Stimulated activated naive CD8-positive, alpha-beta T cell treated with anti-CD3 and anti-CD28 coated beads, Interleukin-15, Interleukin-2, amounts not matched to agents 100 ng/mL and 50 ng/mL, for 24 hours (primary cell): ENCODE results near the gene PLCB2.

Experiments
- H3K27ac Mint-ChIP-seq: one replicate; pipeline ENCODE4 v1.8.0; 2021; ENCODE audit warnings: mild to moderate bottlenecking, mixed read lengths
- H3K27me3 Mint-ChIP-seq: one replicate; pipeline ENCODE4 v1.8.0; 2021; ENCODE audit warnings: mixed read lengths
- H3K36me3 Mint-ChIP-seq: one replicate; pipeline ENCODE4 v1.8.0; 2021; ENCODE audit warnings: low read depth, mixed read lengths
- H3K4me1 Mint-ChIP-seq: one replicate; pipeline ENCODE4 v1.8.0; 2021; ENCODE audit warnings: low read depth, mixed read lengths
- H3K4me3 Mint-ChIP-seq: one replicate; pipeline ENCODE4 v1.8.0; 2021; ENCODE audit warnings: mild to moderate bottlenecking, mixed read lengths
- H3K9me3 Mint-ChIP-seq: one replicate; pipeline ENCODE4 v1.8.0; 2021; ENCODE audit warnings: mixed read lengths

PLCB2 gene

GRCh38 chr15:40269604-40270003 is 38.1 kb downstream of the PLCB2 start:
- Mint-ChIP-seq H3K27ac (no peak overlapping the region), H3K36me3 (no peaks in the 10 kb centered on the region), H3K27me3 (no peaks in the 10 kb centered on the region), H3K4me1 (no peaks in the 10 kb centered on the region), H3K9me3 (no peaks in the 10 kb centered on the region), H3K4me3 (no peak overlapping the region)

GRCh38 chr15:40267670-40268069 is 40.1 kb downstream of the PLCB2 start:
- Mint-ChIP-seq H3K9me3 (no peaks in the 10 kb centered on the region), H3K4me1 (no peaks in the 10 kb centered on the region), H3K36me3 (no peaks in the 10 kb centered on the region), H3K27me3 (no peaks in the 10 kb centered on the region), H3K27ac (no peak overlapping the region), H3K4me3 (no peak overlapping the region)

GRCh38 chr15:40266828-40267304 is 40.9 kb downstream of the PLCB2 start:
- no peaks in the 10 kb centered on the region for H3K9me3 Mint-ChIP-seq

GRCh38 chr15:40265875-40266274 is 41.9 kb downstream of the PLCB2 start:
- Mint-ChIP-seq H3K4me3 (no peak overlapping the region), H3K9me3 (no peaks in the 10 kb centered on the region), H3K4me1 (no peaks in the 10 kb centered on the region), H3K27ac (no peak overlapping the region), H3K27me3 (no peaks in the 10 kb centered on the region), H3K36me3 (no peaks in the 10 kb centered on the region)

More at GRCh38 chr15:40266828-40267304, 40.9 kb downstream of the PLCB2 start:
- Mint-ChIP-seq H3K4me1 (no peaks in the 10 kb centered on the region), H3K27me3 (no peaks in the 10 kb centered on the region), H3K36me3 (no peaks in the 10 kb centered on the region), H3K4me3 (no peak overlapping the region), H3K27ac (no peak overlapping the region)

- Mint-ChIP-seq H3K9me3 (no peaks in the 10 kb centered on the region), H3K36me3 (no peaks in the 10 kb centered on the region), H3K27me3 (no peaks in the 10 kb centered on the region), H3K4me1 (no peaks in the 10 kb centered on the region), H3K4me3 (no peak overlapping the region), H3K27ac (no peak overlapping the region)
These were observed 42.4 kb downstream of the PLCB2 start for GRCh38 chr15:40265355-40265754.

GRCh38 chr15:40264321-40265153 is 43.2 kb downstream of the PLCB2 start:
- no peak overlapping the region for H3K27ac Mint-ChIP-seq
- H3K4me3 Mint-ChIP-seq = no peak overlapping the region
- no peaks in the 10 kb centered on the region for H3K4me1 Mint-ChIP-seq
- no peaks in the 10 kb centered on the region for H3K27me3 Mint-ChIP-seq
- H3K9me3 Mint-ChIP-seq = no peaks in the 10 kb centered on the region
- no peaks in the 10 kb centered on the region for H3K36me3 Mint-ChIP-seq

- Mint-ChIP-seq H3K27ac (no peak overlapping the region), H3K27me3 (no peaks in the 10 kb centered on the region), H3K4me1 (no peaks in the 10 kb centered on the region)
These were observed 44.5 kb downstream of the PLCB2 start for GRCh38 chr15:40263024-40263754.

GRCh38 chr15:40259021-40259420 is 48.7 kb downstream of the PLCB2 start:
- Mint-ChIP-seq H3K4me3 (no peak overlapping the region), H3K27ac (no peak overlapping the region), H3K9me3 (no peaks in the 10 kb centered on the region)

More at GRCh38 chr15:40263024-40263754, 44.5 kb downstream of the PLCB2 start:
- no peaks in the 10 kb centered on the region for H3K36me3 Mint-ChIP-seq
- no peak overlapping the region for H3K4me3 Mint-ChIP-seq
- H3K9me3 Mint-ChIP-seq = no peaks in the 10 kb centered on the region

GRCh38 chr15:40258544-40258943 is 49.2 kb downstream of the PLCB2 start:
- H3K9me3 Mint-ChIP-seq = no peaks in the 10 kb centered on the region
- no peak overlapping the region for H3K4me3 Mint-ChIP-seq
- no peaks in the 10 kb centered on the region for H3K4me1 Mint-ChIP-seq
- H3K27me3 Mint-ChIP-seq = peaks cover 6% of the 10 kb centered on the region
- no peak overlapping the region for H3K27ac Mint-ChIP-seq
- H3K36me3 Mint-ChIP-seq = no peaks in the 10 kb centered on the region

More at GRCh38 chr15:40259021-40259420, 48.7 kb downstream of the PLCB2 start:
- H3K27me3 Mint-ChIP-seq = peaks cover 2% of the 10 kb centered on the region
- H3K4me1 Mint-ChIP-seq = no peaks in the 10 kb centered on the region
- H3K36me3 Mint-ChIP-seq = no peaks in the 10 kb centered on the region

GRCh38 chr15:40257656-40258450 is 49.9 kb downstream of the PLCB2 start:
- Mint-ChIP-seq H3K27me3 (peaks cover 12% of the 10 kb centered on the region), H3K36me3 (no peaks in the 10 kb centered on the region), H3K27ac (no peak overlapping the region), H3K4me1 (peaks cover 3% of the 10 kb centered on the region), H3K4me3 (no peak overlapping the region), H3K9me3 (no peaks in the 10 kb centered on the region)

GRCh38 chr15:40256638-40257235 is 51.0 kb downstream of the PLCB2 start:
- Mint-ChIP-seq H3K4me3 (no peak overlapping the region), H3K27ac (no peak overlapping the region), H3K4me1 (peaks cover 3% of the 10 kb centered on the region), H3K27me3 (peaks cover 12% of the 10 kb centered on the region), H3K9me3 (no peaks in the 10 kb centered on the region), H3K36me3 (no peaks in the 10 kb centered on the region)

GRCh38 chr15:40255033-40255432 is 52.7 kb downstream of the PLCB2 start:
- H3K4me1 Mint-ChIP-seq = peaks cover 3% of the 10 kb centered on the region
- no peaks in the 10 kb centered on the region for H3K36me3 Mint-ChIP-seq
- H3K27me3 Mint-ChIP-seq = peaks cover 20% of the 10 kb centered on the region
- H3K9me3 Mint-ChIP-seq = no peaks in the 10 kb centered on the region
- H3K27ac Mint-ChIP-seq = no peak overlapping the region
- no peak overlapping the region for H3K4me3 Mint-ChIP-seq

- no peak overlapping the region for H3K4me3 Mint-ChIP-seq
- peaks cover 3% of the 10 kb centered on the region for H3K4me1 Mint-ChIP-seq
These were observed 53.3 kb downstream of the PLCB2 start for GRCh38 chr15:40254452-40254851.

GRCh38 chr15:40253167-40253790 is 54.5 kb downstream of the PLCB2 start:
- Mint-ChIP-seq H3K4me3 (peak overlapping the region; percentile 71), H3K4me1 (peaks cover 3% of the 10 kb centered on the region), H3K27me3 (peaks cover 20% of the 10 kb centered on the region), H3K27ac (no peak overlapping the region), H3K9me3 (no peaks in the 10 kb centered on the region), H3K36me3 (no peaks in the 10 kb centered on the region)

More at GRCh38 chr15:40254452-40254851, 53.3 kb downstream of the PLCB2 start:
- H3K36me3 Mint-ChIP-seq = no peaks in the 10 kb centered on the region
- H3K27me3 Mint-ChIP-seq = peaks cover 20% of the 10 kb centered on the region
- H3K27ac Mint-ChIP-seq = no peak overlapping the region
- H3K9me3 Mint-ChIP-seq = no peaks in the 10 kb centered on the region
